K562 (cell line): ENCODE results near the gene CTIF. TPM values are rescaled to one million over a fixed set of nuclear protein-coding genes. Genes with fewer than 3 reads are reported as not detected.

Experiments used
- ATAC-seq: fragments of 200-7000 bp; cut with Tn5 transposase; 3 replicates; pipeline ENCODE4 v1.9.1; 2020; ENCODE audit warnings: moderate library complexity
- BruUV-seq: library from RNA; stranded (reverse); fragments of 400-500 nt; replicated peaks from 2 replicates; lab custom pipeline; 2021; lab: Mats Ljungman, UMichigan
- CTCF ChIA-PET: fragments of 300-600 bp; formaldehyde crosslinking; extraction: SDS; loops from one replicate; lab custom pipeline; 2021; ENCODE audit warnings: low intra/inter-chr PET ratio; lab: Yijun Ruan, JAX
- POLR2A ChIA-PET: fragments of 300-600, 350-650 bp; sonication (Branson Sonifier 250); formaldehyde crosslinking; extraction: SDS; loops from one replicate; lab custom pipeline; 2021; ENCODE audit warnings: antibody characterized with exemption, inconsistent platforms; lab: Yijun Ruan, JAX
- DNase-seq, 4 experiments: peaks; one replicate each; pipeline versions ENCODE4 v3.0.0 to v3.0.0-alpha.2; 2011 to 2018; ENCODE audit warnings: low spot score in 3 of 4, mixed read lengths in 3 of 4; ENCODE audit errors: extremely low read depth in 1 of 4
- FAIRE-seq: peaks from 2 replicates; lab custom pipeline; 2011; peaks lifted over from hg19 to GRCh38; lab: Jason Lieb, UNC
- H2AFZ ChIP-seq: 2 replicates; pipeline ENCODE4 v1.6.0; 2011; ENCODE audit warnings: low read depth, low read length, control low read depth, inconsistent platforms
- H3K27ac ChIP-seq: fragments of 200-600 bp; 3 replicates; pipeline ENCODE4 v1.8.0; 2011; ENCODE audit warnings: low read depth, mild to moderate bottlenecking, control low read depth, inconsistent platforms, low read length, moderate library complexity, mixed read lengths; ENCODE audit errors: extremely low read depth
- H3K27me3 ChIP-seq, 2 experiments: fragments of 300-600 bp in 1 of 2; 2 replicates in 1 of 2; 3 replicates in 1 of 2; pipeline versions ENCODE4 v1.6.0 to v1.8.0; 2011; ENCODE audit warnings: inconsistent platforms in 2 of 2, low read length in 2 of 2, mild to moderate bottlenecking in 1 of 2, mixed read lengths in 1 of 2, moderate library complexity in 1 of 2; ENCODE audit not compliant: control insufficient read depth in 2 of 2, insufficient read depth in 2 of 2
- H3K36me3 ChIP-seq: fragments of 300-600 bp; 3 replicates; pipeline ENCODE4 v1.8.0; 2011; ENCODE audit warnings: mild to moderate bottlenecking, low read length, inconsistent platforms; ENCODE audit not compliant: control insufficient read depth, insufficient read depth
- H3K4me1 ChIP-seq, 2 experiments: fragments of 200-600 bp in 1 of 2; replicated peaks in 1 of 2; 2 replicates in 1 of 2; 3 replicates in 1 of 2; pipeline versions ENCODE4 v1.5.1 to v1.8.0; 2011; ENCODE audit warnings: inconsistent platforms in 2 of 2, low read length in 2 of 2, mild to moderate bottlenecking in 1 of 2, mixed read lengths in 1 of 2, moderate library complexity in 1 of 2; ENCODE audit not compliant: control insufficient read depth in 2 of 2, insufficient read depth in 2 of 2
- H3K4me2 ChIP-seq: 2 replicates; pipeline ENCODE4 v1.6.1; 2011; ENCODE audit warnings: low read length, control low read depth, inconsistent platforms, mixed read lengths; ENCODE audit not compliant: insufficient read depth
- H3K4me3 ChIP-seq: fragments of 200-600 bp; sonication (generic), shearing (Covaris generic); 2 replicates; pipeline ENCODE4 v1.5.1; 2016; ENCODE audit warnings: control low read depth, inconsistent platforms
- H3K79me2 ChIP-seq: fragments of 200-600 bp; 3 replicates; pipeline ENCODE4 v1.8.0; 2011; ENCODE audit warnings: low read length, inconsistent platforms; ENCODE audit not compliant: control insufficient read depth, insufficient read depth
- H3K9ac ChIP-seq, 2 experiments: 2 replicates each; pipeline versions ENCODE4 v1.6.0 to v1.6.1; 2011; ENCODE audit warnings: low read depth in 2 of 2, low read length in 2 of 2, control low read depth in 1 of 2, inconsistent platforms in 1 of 2, mild to moderate bottlenecking in 1 of 2, mixed read lengths in 1 of 2; ENCODE audit not compliant: insufficient read depth in 1 of 2
- H3K9me1 ChIP-seq: one replicate; pipeline ENCODE4 v1.6.0; 2011; ENCODE audit warnings: inconsistent platforms, mild to moderate bottlenecking, low read length, moderate library complexity; ENCODE audit not compliant: control insufficient read depth, insufficient read depth
- H3K9me3 ChIP-seq: replicated peaks from 2 replicates; pipeline ENCODE4 v1.5.1; 2011; ENCODE audit warnings: low read depth, low read length, inconsistent platforms; ENCODE audit not compliant: control insufficient read depth, insufficient read depth
- H4K20me1 ChIP-seq: replicated peaks from 2 replicates; pipeline ENCODE4 v1.6.1; 2011; ENCODE audit warnings: low read length, inconsistent platforms, mixed read lengths; ENCODE audit not compliant: control insufficient read depth, insufficient read depth
- FOXJ2 ChIP-seq: fragments of 200-800 bp; sonication (Bioruptor generic); IDR thresholded peaks from 2 replicates; pipeline ENCODE4 v1.6.1; 2016; ENCODE audit warnings: missing genetic modification characterization, missing compliant biosample characterization
- NFE2 ChIP-seq: IDR thresholded peaks from 2 replicates; pipeline ENCODE4 v1.6.1; 2014; ENCODE audit warnings: antibody characterized with exemption, low read depth
- NFRKB ChIP-seq: fragments of 450-650 bp; IDR thresholded peaks from 2 replicates; pipeline ENCODE4 v1.6.1; 2016; ENCODE audit warnings: low read depth
- NFXL1 ChIP-seq: fragments of 450-650 bp; formaldehyde crosslinking; IDR thresholded peaks from 2 replicates; pipeline ENCODE4 v1.4.0; 2021; ENCODE audit warnings: mild to moderate bottlenecking
- WGBS: fragments of 100-300 bp; shearing (Covaris generic); methylation state at CpG from one replicate; pipeline ENCODE4 v1.1.6; 2016; ENCODE audit warnings: low coverage, mixed read lengths; ENCODE audit not compliant: insufficient coverage; ENCODE audit errors: missing lambda C conversion rate; 5-methylcytosine and 5-hydroxymethylcytosine counted together
- in situ Hi-C: fragments of 300-500 bp; cut with MboI; formaldehyde crosslinking; loops from 4 replicates; pipeline ENCODE4 v1.15.0; 2018; ENCODE audit warnings: inconsistent platforms, mixed read lengths
- intact Hi-C: fragments of 100-400 bp; cut with micrococcal nuclease; formaldehyde crosslinking; loops from 2 replicates; pipeline ENCODE4 v1.14.2; 2022
- polyA plus RNA-seq, 8 experiments: library from polyadenylated mRNA; depleted of rRNA in 4 of 8; stranded (reverse) in 5 of 8; unstranded in 3 of 8; fragments of >200 nt; fragmentation: Nextera tagmentation in 2 of 8; fragmentation: Illumina TruSeq in 1 of 8; extraction: Ambion mirVana in 2 of 8; extraction: Trizol in 1 of 8; gene quantifications; 2 replicates each; pipeline versions ENCODE4 v1.2.1 to v1.2.3, GENCODE V29; 2011 to 2014; ENCODE audit warnings: inconsistent platforms in 1 of 8, missing spikeins in 1 of 8
- total RNA-seq, 7 experiments: library from RNA; depleted of rRNA in 6 of 7; stranded (reverse); fragments of >200 nt in 6 of 7; fragmentation: Illumina TruSeq in 2 of 7; extraction: Trizol in 2 of 7; gene quantifications; 2 replicates each; pipeline versions ENCODE4 v1.2.1 to v1.2.3, GENCODE V29; 2011 to 2021; ENCODE audit warnings: low replicate concordance in 1 of 7
- TF ChIP-seq, protein P1 (sequence below): fragments of 200-800 bp; sonication (Bioruptor generic); IDR thresholded peaks from 2 replicates; pipeline ENCODE4 v1.6.1; 2017; ENCODE audit warnings: missing genetic modification characterization, missing compliant biosample characterization
- TF ChIP-seq, protein P2 (sequence below): fragments of 450-650 bp; conservative IDR thresholded peaks from 2 replicates; pipeline ENCODE4 v1.6.1; 2016; ENCODE audit warnings: missing genetic modification characterization, low read depth, mild to moderate bottlenecking, control low read depth, missing compliant biosample characterization
- TF ChIP-seq, protein P3 (sequence below): fragments of 200-800 bp; sonication (Bioruptor generic); IDR thresholded peaks from 2 replicates; pipeline ENCODE4 v1.6.1; 2016; ENCODE audit warnings: missing genetic modification characterization, missing compliant biosample characterization
- TF ChIP-seq, protein P4 (sequence below): fragments of 450-650 bp; IDR thresholded peaks from one replicate; pipeline ENCODE4 v1.6.1; 2018; ENCODE audit warnings: mild to moderate bottlenecking, moderate library complexity; ENCODE audit not compliant: partially characterized antibody

Gene CTIF
- total and polyA plus RNA-seq, 9 of the 15 experiments (the other 6 are each of a cell fraction or from before 2014, with no cell fraction given): 0.17 to 11.5 (median 2.2) TPM

DNA sequence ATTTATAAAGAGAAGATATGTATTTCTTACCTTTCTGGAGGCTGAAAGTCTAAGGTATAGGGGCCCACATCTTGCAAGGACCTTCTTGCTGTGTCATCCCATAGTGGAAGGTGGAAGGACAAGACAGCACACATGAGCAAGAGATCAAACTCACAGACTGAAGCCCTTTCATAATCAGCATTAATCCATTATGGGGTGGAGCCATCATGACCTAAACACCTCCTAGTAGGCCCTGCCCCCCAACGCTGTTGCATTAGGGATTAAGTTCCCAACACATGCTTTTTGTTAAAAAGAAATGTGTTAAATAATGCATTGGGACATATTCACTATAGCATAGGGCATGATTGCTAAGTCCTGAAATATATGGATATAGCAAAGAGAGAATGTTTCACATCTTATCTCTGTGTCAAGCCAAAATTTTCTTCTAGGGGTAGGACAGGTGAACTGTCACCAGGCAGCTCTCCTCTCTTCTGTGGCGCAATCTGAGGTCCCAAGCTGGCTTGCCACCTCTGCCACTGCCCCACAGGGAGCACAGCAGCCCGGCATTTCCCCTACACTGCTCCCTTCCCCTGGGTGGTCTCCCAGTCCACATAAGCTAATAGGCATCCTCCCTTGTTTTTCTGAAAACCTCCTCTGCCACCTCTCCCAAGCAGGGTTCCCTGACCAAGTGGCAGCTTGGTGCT, 8.3 kb upstream of the CTIF start:
- Histone ChIP-seq H3K27ac (no peak overlapping the region), H3K4me1 (no peaks in the 10 kb centered on the region; a peak in 1 of 5 replicates), H3K27me3 (peaks cover 2 to 4% of the 10 kb centered on the region in 2 experiments; a peak in 3 of 5 replicates), H2AFZ (no peak overlapping the region), H3K79me2 (no peaks in the 10 kb centered on the region), H3K9me1 (no peaks in the 10 kb centered on the region), H3K9me3 (no peaks in the 10 kb centered on the region), H3K36me3 (no peaks in the 10 kb centered on the region), H3K4me2 (no peak overlapping the region), H3K9ac (no peak overlapping the region), H3K4me3 (no peak overlapping the region), H4K20me1 (no peaks in the 10 kb centered on the region)
- no peak for ATAC-seq
- intact Hi-C loops: no loop called here
- FAIRE-seq: no peak
- POLR2A ChIA-PET: no interaction called here
- 0% methylated on average over 3 of the region's 3 CpGs for WGBS
- BruUV-seq: no TSS peak
- CTCF ChIA-PET: no interaction called here
- in situ Hi-C loops: no loop called here
- no peak for DNase-seq
- TF ChIP-seq NFRKB (no peak), NFXL1 (CRISPR knock-in tag) (no peak), NFE2 (no peak), FOXJ2 (tag) (no peak)
- TF ChIP-seq, protein P1, sequence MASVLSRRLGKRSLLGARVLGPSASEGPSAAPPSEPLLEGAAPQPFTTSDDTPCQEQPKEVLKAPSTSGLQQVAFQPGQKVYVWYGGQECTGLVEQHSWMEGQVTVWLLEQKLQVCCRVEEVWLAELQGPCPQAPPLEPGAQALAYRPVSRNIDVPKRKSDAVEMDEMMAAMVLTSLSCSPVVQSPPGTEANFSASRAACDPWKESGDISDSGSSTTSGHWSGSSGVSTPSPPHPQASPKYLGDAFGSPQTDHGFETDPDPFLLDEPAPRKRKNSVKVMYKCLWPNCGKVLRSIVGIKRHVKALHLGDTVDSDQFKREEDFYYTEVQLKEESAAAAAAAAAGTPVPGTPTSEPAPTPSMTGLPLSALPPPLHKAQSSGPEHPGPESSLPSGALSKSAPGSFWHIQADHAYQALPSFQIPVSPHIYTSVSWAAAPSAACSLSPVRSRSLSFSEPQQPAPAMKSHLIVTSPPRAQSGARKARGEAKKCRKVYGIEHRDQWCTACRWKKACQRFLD (CRISPR knock-in tag): no peak
- TF ChIP-seq, protein P2, sequence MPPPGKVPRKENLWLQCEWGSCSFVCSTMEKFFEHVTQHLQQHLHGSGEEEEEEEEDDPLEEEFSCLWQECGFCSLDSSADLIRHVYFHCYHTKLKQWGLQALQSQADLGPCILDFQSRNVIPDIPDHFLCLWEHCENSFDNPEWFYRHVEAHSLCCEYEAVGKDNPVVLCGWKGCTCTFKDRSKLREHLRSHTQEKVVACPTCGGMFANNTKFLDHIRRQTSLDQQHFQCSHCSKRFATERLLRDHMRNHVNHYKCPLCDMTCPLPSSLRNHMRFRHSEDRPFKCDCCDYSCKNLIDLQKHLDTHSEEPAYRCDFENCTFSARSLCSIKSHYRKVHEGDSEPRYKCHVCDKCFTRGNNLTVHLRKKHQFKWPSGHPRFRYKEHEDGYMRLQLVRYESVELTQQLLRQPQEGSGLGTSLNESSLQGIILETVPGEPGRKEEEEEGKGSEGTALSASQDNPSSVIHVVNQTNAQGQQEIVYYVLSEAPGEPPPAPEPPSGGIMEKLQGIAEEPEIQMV (tag): no peak
- TF ChIP-seq, protein P3, sequence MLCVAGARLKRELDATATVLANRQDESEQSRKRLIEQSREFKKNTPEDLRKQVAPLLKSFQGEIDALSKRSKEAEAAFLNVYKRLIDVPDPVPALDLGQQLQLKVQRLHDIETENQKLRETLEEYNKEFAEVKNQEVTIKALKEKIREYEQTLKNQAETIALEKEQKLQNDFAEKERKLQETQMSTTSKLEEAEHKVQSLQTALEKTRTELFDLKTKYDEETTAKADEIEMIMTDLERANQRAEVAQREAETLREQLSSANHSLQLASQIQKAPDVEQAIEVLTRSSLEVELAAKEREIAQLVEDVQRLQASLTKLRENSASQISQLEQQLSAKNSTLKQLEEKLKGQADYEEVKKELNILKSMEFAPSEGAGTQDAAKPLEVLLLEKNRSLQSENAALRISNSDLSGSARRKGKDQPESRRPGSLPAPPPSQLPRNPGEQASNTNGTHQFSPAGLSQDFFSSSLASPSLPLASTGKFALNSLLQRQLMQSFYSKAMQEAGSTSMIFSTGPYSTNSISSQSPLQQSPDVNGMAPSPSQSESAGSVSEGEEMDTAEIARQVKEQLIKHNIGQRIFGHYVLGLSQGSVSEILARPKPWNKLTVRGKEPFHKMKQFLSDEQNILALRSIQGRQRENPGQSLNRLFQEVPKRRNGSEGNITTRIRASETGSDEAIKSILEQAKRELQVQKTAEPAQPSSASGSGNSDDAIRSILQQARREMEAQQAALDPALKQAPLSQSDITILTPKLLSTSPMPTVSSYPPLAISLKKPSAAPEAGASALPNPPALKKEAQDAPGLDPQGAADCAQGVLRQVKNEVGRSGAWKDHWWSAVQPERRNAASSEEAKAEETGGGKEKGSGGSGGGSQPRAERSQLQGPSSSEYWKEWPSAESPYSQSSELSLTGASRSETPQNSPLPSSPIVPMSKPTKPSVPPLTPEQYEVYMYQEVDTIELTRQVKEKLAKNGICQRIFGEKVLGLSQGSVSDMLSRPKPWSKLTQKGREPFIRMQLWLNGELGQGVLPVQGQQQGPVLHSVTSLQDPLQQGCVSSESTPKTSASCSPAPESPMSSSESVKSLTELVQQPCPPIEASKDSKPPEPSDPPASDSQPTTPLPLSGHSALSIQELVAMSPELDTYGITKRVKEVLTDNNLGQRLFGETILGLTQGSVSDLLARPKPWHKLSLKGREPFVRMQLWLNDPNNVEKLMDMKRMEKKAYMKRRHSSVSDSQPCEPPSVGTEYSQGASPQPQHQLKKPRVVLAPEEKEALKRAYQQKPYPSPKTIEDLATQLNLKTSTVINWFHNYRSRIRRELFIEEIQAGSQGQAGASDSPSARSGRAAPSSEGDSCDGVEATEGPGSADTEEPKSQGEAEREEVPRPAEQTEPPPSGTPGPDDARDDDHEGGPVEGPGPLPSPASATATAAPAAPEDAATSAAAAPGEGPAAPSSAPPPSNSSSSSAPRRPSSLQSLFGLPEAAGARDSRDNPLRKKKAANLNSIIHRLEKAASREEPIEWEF (CRISPR knock-in tag): no peak
- TF ChIP-seq, protein P4, sequence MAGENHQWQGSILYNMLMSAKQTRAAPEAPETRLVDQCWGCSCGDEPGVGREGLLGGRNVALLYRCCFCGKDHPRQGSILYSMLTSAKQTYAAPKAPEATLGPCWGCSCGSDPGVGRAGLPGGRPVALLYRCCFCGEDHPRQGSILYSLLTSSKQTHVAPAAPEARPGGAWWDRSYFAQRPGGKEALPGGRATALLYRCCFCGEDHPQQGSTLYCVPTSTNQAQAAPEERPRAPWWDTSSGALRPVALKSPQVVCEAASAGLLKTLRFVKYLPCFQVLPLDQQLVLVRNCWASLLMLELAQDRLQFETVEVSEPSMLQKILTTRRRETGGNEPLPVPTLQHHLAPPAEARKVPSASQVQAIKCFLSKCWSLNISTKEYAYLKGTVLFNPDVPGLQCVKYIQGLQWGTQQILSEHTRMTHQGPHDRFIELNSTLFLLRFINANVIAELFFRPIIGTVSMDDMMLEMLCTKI: no peak
